ENCODE measurements around the gene SIDT2.
A peak's percentile ranks its signal among the peaks of the same experiment; 100 is the strongest.
"Not testable (repeated sequence)": the region's sequence is repeated elsewhere in the genome, so short reads cannot be mapped to it uniquely, and the experiment has no call there.

Gene SIDT2

DNA sequence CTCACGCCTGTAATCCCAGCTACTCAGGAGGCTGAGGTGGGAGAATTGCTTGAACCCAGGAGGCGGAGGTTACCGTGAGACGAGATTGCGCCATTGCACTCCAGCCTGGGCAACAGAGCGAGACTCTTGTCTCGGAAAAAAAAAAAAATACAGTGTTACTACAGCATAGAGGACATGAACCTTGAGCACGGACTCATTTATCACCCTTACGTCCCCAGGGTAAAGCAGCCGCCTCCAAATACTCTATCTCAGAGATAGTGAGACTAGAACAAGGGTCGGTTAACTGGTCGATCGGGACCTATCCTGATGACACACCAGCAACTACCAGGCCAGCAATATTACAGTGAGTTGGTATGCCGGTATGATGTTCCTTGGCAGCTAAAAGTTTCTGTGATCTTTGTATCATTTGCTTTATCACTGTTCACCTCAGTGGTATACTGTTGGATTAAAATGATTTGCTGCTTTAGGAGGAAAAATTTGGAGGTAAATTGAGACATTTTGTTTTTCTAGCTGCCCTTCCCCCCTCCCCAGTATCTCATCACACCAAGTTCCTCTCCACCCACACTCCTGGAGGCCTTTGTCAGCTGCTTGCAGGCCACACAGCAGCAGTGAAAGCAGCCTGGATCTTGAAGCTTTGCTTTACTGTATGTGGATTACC, 7.0 kb upstream of the SIDT2 start:
- DNase-seq (ENCODE audit: low spot score) (no peak), FAIRE-seq (no peak)

DNA sequence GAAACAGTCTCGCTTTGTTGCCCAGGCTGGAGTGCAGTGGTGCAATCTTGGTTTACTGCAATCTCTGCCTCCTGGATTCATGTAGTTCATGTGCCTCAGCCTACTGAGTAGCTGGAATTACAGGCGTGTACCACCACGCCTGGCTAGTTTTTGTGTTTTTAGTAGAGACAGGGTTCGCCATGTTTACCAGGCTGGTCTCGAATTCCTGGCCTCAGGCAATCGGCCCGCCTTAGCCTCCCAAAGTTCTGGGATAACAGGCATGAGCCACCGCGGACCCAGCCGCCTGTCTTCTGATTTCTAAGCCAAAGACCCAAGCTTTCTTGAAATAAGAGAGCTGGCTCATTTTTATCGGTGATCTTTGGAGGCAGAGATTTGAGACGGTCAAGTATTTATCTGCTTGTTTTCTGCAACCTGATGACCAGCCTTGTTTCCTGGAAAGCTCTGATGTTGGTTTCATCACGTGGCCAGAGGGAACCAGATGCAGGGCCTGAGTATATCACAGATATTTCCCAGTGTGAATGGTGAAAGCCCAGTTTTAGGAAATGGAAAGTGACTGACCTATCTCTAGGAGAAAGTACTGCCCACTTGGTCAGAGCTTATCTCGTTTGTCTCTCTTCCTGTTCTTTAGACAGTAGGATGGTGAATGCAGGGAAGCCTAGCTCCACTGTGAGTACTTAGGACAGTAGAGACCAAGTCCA, 5.7 kb upstream of the SIDT2 start:
- FAIRE-seq (no peak), DNase-seq (ENCODE audit: low spot score) (no peak)

DNA sequence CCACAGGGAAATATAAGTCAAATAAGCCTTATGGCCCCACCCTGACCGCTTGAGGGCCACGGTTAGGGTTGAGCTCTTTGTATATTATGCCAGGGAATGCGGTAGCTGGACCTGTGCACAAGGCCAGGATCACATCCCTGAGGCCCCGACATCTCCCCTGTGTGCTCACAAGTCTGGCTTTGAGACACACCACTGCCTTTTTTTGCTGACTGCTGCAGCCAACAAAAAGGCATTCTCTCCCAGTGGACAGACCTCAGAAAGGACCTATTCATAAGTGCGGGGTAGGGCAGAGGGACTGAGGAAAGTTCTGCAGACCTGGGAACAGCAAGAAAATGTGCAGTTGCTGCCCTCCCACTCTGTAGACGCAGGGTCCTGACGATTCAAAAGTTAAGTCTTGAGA, 3.4 kb upstream of the SIDT2 start:
- FAIRE-seq: no peak
- DNase-seq (ENCODE audit: low spot score): no peak

DNA sequence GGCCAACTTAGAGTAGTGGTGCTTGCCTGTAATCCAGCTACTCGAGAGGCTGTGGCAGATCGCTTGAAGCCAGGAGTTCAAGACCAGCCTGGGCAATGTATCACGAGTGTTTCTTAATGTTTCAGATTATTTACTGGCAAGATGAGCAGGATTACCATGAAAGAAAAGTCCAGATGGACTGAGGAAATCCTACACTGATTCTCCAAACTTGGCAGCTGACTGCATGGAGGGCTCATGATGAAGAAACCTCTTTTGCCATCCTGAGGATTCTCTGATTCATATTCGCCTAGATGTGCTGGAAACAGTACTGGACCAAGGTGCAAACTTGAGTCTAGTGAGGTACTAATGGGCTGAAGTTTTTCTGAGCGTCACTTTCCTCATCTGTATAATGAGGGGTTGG, 2.8 kb upstream of the SIDT2 start:
- DNase-seq (ENCODE audit: low spot score): no peak
- FAIRE-seq: no peak

DNA sequence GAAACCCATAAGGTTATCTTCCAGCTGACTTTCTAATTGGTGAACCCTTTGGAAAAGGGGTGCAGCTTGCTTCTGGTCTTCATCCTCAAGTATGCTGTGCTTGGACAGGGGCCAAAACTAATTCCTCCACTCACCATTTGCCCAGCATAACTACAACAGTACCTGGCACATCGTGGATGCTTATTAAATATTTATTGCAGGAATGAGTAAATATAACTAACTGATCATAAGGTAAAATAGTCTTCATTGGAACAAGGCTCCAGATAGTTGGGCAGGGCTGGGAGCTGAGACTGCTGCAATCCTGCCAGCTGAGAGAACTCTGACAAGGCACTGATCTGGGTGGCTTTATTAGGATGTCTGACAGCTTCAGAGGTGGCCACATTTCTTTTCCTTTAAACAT, 2.4 kb upstream of the SIDT2 start:
- no peak for FAIRE-seq
- no peak for DNase-seq (ENCODE audit: low spot score)

DNA sequence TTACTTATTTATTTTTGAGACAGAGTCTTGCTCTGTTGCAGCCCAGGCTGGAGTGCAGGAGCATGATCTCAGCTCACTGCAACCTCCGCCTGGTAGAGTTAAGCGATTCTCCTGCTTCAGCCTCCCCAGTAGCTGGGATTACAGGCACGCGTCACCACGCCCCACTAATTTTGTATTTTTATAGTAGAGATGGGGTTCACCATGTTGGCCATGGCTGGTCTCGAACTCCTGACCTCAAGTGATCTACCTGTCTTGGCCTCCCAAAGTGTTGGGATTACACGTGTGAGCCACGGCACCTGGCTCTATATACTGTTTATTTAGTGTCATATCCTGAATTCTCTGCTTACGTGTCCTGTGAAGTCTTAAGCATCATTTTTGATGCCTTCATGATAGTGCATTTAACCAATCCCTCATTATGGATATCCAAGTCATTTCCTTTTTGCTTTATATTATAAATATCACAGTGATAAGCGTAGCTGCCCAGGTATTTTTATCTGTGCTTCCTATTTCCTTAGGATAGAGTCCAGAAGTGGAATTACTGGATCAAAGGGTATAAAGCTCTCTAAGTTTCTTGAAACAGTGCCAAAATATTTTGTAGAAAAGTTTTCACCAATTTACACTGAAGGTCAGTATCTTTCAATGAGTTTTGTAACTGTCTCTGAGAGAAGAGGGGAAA, 871 bp upstream of the SIDT2 start:
- FAIRE-seq (no peak), DNase-seq (ENCODE audit: low spot score) (no peak)

DNA sequence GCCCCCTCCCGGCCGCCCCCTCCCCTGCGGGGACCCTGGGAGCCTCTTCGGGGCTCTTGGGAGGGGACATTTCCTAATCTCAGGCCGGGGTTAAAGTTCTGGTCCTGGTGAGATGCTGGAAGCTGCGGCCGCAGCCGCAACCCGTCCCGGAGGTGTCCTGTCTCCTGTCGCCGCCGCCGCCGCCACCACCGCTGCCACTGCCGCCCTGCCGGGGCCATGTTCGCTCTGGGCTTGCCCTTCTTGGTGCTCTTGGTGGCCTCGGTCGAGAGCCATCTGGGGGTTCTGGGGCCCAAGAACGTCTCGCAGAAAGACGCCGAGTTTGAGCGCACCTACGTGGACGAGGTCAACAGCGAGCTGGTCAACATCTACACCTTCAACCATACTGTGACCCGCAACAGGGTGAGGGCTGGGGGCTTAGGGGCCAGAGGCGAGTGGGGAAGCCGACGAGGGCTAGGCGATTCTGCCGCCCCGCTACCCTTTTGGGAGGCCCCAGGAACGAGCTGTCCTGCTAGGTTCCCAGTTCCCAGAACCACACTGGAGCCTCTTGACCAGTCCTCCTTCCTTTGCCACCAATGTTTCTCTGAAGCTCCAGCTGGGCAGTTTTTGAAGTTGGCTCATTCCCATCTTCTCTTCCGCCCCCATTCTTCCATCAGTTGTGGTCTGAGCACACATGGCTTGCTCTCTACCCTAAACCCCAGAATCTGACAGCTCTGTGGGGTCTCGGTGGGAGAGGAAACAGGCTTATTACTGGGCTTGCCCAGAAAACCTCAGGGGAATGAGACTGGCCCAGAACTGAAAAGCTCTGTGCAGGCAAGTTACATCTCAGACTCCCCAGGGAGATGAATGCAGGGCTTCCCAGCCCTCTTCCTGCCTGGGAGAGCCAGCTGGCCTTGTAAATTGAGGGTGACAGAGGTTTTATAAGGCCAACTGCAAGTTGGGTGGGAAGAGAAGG, 781 bp downstream of the SIDT2 start:
- FAIRE-seq (no peak), DNase-seq (ENCODE audit: low spot score) (peak; percentile 16)

DNA sequence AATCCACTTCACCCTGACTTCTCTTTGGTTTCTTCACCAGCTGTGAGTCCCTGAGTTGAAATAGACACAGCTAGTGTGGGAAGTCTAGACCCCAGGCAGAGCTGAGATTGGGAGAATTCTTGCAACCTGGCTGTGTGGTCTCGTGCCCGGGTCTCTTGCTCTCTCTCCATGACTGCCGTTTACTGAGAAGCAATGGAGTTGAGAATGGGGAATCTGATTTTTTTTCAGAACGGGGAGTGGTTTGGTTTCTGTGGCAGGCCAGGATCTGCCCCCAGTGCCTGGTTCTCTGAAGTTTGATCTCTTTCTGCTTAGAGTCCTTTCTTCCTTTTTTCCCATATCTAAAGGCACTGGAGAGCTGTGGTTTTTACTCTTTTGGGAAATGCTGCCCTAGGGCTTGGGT, 1.5 kb downstream of the SIDT2 start:
- DNase-seq (ENCODE audit: low spot score) (no peak), FAIRE-seq (no peak)

DNA sequence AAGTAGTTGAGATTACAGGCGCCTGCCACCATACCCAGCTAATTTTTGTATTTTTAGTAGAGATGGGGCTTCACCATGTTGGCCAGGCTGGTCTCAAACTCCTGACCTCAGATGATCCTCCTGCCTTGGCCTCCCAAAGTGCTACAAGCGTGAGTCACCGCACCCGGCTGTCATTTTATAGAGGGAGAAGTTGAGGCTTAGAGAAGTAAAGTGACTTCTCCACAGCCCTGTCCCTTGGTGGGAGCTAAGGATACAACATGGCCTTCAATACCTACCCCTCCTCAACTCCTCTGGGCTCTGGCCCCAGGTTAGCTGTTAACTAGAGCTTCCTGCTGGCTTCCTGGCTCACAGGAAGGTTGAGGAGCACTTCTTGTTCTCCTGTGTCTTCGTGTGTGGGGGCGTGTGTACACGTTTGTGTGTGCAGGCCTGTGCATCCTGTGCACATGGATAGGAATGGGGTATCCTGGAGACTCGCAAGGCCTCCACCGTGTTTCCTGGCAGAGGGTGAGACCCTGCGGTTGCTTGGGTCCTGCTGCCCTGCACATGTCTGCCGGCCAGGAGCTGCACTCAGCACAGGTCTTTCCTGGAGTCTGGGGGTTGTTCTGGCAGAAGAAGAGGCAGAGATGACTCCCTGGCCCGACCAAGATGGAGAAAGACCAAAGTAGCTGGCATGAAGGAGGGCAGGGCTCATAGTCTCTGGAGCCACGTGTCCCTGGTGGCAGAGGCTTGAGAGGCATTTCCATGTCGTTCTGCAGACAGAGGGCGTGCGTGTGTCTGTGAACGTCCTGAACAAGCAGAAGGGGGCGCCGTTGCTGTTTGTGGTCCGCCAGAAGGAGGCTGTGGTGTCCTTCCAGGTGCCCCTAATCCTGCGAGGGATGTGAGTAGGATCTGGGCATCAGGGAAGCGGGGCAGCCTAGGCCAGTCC, 2.4 kb downstream of the SIDT2 start:
- FAIRE-seq: no peak
- no peak for DNase-seq (ENCODE audit: low spot score)

DNA sequence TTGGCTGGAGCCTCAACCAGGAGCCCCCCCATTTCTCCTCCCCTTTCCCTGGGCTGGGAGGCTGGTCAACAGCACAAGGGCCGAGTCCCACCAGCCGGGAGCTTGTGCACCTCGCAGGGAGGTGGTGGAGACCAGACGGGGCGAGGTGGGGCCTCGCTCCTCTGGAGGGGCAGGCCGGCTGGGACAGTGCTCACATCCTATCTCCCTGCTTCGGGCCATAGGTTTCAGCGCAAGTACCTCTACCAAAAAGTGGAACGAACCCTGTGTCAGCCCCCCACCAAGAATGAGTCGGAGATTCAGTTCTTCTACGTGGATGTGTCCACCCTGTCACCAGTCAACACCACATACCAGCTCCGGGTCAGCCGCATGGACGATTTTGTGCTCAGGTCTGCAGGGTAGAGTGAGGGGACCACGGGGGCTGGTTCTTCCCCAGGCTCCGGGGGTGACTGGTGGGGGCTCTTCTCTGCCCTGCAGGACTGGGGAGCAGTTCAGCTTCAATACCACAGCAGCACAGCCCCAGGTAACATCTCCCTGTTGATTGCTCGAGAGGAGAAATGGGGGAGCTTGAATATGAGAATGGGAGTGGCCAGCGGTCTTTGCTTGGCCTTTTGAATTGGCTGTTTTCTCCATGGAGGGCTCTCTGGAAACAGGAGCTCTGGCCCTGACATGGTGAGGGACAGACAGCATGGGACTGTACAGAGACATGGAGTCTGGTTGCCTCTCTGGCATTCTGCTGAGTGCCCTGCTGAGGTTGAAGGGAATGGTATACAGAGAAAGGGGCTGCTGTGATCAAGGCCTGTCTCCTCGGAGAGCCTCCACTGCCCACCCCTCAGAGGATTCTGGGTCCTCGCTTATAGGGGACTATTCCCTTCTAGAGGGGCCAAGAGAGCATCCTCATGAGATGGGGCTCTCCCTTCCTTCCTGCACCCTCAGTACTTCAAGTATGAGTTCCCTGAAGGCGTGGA, 3.3 kb downstream of the SIDT2 start:
- FAIRE-seq (no peak), DNase-seq (ENCODE audit: low spot score) (no peak)

DNA sequence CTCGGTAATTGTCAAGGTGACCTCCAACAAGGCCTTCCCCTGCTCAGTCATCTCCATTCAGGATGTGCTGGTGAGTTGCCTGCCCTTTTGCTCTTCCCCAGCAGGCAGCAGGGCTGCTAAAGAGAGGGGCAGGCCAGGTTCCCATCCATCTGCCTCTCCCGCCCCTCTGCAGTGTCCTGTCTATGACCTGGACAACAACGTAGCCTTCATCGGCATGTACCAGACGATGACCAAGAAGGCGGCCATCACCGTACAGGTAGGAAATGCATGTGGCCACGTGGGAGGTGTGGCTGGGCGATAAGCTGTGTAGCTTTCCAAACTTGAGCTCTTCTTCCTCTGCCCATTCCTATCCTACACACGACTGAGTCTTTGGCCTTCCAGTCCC, 4.0 kb downstream of the SIDT2 start:
- FAIRE-seq (no peak), DNase-seq (ENCODE audit: low spot score) (no peak)

DNA sequence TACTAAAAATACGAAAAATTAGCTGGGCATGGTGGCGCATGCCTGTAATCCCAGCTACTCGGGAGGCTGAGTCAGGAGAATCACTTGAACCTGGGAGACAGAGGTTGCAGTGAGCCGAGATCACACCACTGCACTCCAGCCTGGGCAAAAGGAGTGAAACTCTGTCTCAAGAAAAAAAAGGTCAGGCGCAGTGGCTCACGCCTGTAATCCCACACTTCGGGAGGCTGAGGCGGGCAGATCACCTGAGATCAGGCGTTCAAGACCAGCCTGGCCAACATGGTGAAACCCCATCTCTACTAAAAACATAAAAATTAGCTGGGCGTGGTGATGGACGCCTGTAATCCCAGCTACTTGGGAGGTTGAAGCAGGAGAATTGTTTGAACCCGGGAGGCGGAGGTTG, 4.6 kb downstream of the SIDT2 start:
- not testable (repeated sequence) for DNase-seq (ENCODE audit: low spot score); FAIRE-seq

DNA sequence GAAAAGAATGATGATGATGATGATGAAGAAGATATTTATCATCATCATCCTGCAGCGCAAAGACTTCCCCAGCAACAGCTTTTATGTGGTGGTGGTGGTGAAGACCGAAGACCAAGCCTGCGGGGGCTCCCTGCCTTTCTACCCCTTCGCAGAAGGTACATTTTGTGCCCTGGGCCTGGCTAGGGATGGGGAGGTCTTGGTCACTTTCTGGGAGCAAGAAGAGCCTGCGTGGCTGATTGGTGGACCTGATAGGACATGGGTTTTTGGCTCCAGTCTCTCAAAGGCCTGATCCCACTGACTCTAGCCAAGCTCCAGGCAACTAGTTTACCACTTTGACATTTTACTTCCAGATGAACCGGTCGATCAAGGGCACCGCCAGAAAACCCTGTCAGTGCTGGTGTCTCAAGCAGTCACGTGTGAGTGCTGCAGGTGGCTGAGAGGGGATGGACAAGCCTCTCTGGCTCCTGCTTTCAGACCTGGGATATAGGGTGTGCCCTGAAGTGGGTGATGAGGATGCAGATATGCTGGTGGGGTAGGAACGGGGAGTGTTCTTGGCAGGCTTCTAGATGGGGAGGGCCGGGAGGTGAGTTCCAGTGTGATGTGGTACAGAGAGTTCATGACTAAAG, 5.3 kb downstream of the SIDT2 start:
- DNase-seq (ENCODE audit: low spot score) (no peak), FAIRE-seq (no peak)

DNA sequence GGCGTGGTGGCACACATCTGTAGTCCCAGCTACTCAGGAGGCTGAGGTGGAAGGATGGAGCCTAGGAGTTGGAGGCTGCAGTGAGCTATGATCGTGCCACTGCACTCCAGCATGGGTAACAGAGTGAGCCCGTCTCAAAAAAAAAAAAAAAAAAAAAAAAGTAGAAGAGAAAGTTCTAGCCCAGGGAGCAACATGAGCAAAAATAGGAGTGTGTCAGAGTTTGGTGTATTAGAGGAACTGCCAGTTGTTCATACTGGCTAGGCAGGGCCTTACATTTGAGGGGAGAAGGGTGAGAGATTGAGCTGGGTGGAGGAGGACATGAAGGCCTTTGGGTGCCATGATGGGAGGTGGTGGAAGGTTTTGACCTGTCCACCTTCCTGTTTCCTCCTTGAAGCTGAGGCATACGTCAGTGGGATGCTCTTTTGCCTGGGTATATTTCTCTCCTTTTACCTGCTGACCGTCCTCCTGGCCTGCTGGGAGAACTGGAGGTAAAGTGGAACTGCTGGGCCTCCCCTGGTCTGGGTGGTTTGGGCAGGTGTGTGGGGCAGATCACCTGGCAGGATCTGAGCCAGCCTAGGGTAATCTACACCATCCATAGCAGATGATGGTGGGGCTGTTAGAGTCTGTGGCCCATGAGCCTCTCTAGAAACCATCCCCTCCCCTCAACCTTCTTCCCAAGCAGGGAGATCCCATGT, 7.3 kb downstream of the SIDT2 start:
- FAIRE-seq: no peak
- no peak for DNase-seq (ENCODE audit: low spot score)

DNA sequence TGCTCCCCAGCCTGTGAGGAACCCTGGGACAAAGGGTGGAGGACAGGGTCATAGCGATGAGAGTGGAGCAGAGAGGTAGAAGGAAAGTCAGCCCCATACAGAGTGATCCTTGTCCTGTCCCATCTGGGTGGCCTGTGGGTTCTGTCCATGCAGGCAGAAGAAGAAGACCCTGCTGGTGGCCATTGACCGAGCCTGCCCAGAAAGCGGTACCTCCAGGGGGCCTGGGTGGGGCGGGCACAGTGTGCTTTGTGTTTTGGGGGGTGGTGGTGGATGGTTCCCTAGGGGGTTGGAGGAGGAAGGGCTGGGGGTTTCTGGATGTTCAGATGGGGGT, 7.9 kb downstream of the SIDT2 start:
- FAIRE-seq (no peak), DNase-seq (ENCODE audit: low spot score) (no peak)

DNA sequence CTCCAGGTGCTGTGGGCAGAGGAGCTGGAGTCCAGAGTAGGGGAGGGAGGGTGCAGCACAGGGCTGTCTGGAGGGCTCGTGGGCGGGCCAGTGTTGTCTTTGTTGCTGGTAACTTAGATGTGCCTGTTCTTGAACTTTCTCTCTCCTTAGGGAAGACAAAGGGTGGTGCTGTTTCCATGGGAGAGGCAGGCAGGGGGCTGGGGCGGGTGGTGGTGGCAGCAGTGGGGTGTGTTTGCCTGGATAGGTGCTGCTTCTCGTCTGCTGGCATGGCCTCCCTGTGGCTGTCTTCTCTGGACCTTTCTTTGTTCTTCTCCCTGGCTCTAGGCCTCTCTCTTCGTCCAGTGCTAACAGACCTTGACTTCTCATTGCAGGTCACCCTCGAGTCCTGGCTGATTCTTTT, 8.5 kb downstream of the SIDT2 start:
- FAIRE-seq: no peak
- no peak for DNase-seq (ENCODE audit: low spot score)

DNA sequence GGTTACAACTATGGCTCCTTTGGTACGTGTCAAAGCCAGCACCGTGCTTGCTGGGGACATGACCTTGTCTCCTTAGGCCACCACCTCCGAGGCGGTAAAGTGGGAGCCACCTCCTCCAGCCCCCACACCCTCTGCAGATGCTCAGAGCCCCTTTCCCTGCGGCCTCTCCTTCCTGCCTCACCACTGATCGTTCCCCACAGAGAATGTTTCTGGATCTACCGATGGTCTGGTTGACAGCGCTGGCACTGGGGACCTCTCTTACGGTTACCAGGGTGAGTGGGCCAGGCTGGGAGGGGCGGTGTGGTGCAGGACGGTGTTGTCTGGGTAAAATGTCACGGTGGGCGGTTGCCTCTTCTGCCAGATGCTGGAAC, 8.9 kb downstream of the SIDT2 start:
- FAIRE-seq: no peak
- no peak for DNase-seq (ENCODE audit: low spot score)

DNA sequence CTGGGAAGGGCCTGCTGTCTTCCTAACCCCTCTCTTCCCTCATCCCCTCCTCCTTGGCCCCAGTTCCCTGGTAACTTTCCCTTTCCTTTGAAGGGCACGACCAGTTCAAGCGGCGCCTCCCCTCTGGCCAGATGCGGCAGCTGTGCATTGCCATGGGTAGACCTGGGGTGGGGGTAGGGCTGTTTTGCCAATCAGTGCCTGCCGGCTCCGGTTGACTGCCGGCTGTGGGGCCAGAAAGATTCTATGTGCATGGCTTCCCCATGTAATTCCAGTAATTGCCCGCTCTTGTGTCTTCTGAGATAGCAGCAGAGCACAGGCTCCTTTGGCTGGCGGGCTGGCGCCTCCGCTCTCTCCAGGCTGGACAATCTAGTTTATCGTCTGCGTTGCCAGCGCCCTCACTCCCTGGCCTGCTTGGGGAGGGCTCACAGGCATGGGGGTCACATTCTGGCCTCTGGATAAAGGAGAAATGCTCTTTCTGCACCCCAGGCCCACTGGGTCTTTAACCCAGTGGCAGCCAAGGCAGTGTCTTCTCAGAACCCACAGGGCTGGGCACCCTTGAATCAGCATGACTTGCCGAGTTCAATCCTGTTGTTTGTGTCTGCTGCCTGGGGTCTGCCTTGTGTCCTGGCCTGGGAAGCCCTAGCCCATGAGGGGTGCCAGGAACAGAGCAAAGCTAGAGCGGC, 9.4 kb downstream of the SIDT2 start:
- FAIRE-seq (no peak), DNase-seq (ENCODE audit: low spot score) (no peak)

Measured in urothelium cell line (cell line).